Peyer's patch (tissue), 4 donors: ENCODE measurements around the gene ATL2. TPM values are rescaled to one million over a fixed set of nuclear protein-coding genes. Genes with fewer than 3 reads are reported as not detected.
"Not testable (repeated sequence)": the region's sequence is repeated elsewhere in the genome, so short reads cannot be mapped to it uniquely, and the experiment has no call there.

ENCODE experiments used
- DNase-seq, 3 donors: peaks; one replicate each; pipeline ENCODE4 v3.0.0-alpha.2; 2017 to 2019
- H3K27ac ChIP-seq, 4 donors: fragments of 200-600 bp; sonication (generic); one replicate each; pipeline ENCODE4 v1.5.1; 2016 to 2019
- H3K27me3 ChIP-seq, 2 donors: fragments of 200-600 bp; sonication (generic); one replicate each; pipeline ENCODE4 v1.5.1; 2019
- H3K36me3 ChIP-seq, 3 donors: fragments of 200-600 bp; sonication (generic); one replicate each; pipeline ENCODE4 v1.5.1; 2016 to 2019
- H3K4me1 ChIP-seq, 4 donors: fragments of 200-600 bp; sonication (generic); one replicate each; pipeline ENCODE4 v1.5.1; 2016 to 2019
- H3K4me3 ChIP-seq, 4 donors: fragments of 200-600 bp; sonication (generic); 1 replicate in 3 of 4; 2 replicates in 1 of 4; pipeline ENCODE4 v1.5.1; 2016 to 2019; ENCODE audit warnings: mild to moderate bottlenecking in 1 of 4
- H3K9me3 ChIP-seq, 4 donors: fragments of 200-600 bp; sonication (generic); one replicate each; pipeline ENCODE4 v1.5.1; 2016 to 2019; ENCODE audit warnings: mild to moderate bottlenecking in 1 of 4
- CTCF ChIP-seq, 6 experiments: fragments of 450-650 bp in 4 of 6; fragments of 200-600 bp in 2 of 6; sonication (generic) in 1 of 6; IDR thresholded peaks; one replicate each; pipeline ENCODE4 v1.5.1; 2017 to 2019; ENCODE audit warnings: antibody characterized with exemption in 6 of 6, mild to moderate bottlenecking in 3 of 6, moderate library complexity in 1 of 6
- POLR2A ChIP-seq, 2 donors: fragments of 450-650 bp; IDR thresholded peaks; one replicate each; pipeline ENCODE4 v1.5.1; 2017; ENCODE audit warnings: antibody characterized with exemption in 2 of 2, mild to moderate bottlenecking in 2 of 2, moderate library complexity in 2 of 2
- total RNA-seq, 4 donors: library from RNA; depleted of rRNA; stranded (reverse); fragments of >200 nt; gene quantifications; one replicate each; pipeline ENCODE4 v1.1.0, GENCODE V29; 2016

The ATL2 gene
- total RNA-seq, 4 donors from 2014 or later: 87.9 to 170 (median 132) TPM

GRCh38 chr2:38386377-38386776 is 9.3 kb upstream of the ATL2 start:
- H3K4me3 ChIP-seq: no peak overlapping the region
- no peak for DNase-seq
- no peaks in the 10 kb centered on the region for H3K9me3 ChIP-seq
- H3K4me1 ChIP-seq: no peaks in the 10 kb centered on the region
- H3K27ac ChIP-seq: no peak overlapping the region
- TF ChIP-seq POLR2A (IDR thresholded peaks at IDR 0.05) (no peak), CTCF (IDR thresholded peaks at IDR 0.05) (no peak)
- no peaks in the 10 kb centered on the region for H3K27me3 ChIP-seq
- H3K36me3 ChIP-seq: no peaks in the 10 kb centered on the region

GRCh38 chr2:38384338-38384737 is 7.3 kb upstream of the ATL2 start:
- no peak overlapping the region for H3K27ac ChIP-seq
- H3K27me3 ChIP-seq: no peaks in the 10 kb centered on the region
- no peak for DNase-seq
- TF ChIP-seq CTCF (IDR thresholded peaks at IDR 0.05) (no peak), POLR2A (IDR thresholded peaks at IDR 0.05) (no peak)
- no peaks in the 10 kb centered on the region for H3K9me3 ChIP-seq
- no peak overlapping the region for H3K4me3 ChIP-seq
- no peaks in the 10 kb centered on the region for H3K36me3 ChIP-seq
- H3K4me1 ChIP-seq: peaks cover 0 to 5% (median 0%) of the 10 kb centered on the region in 4 donors

DNA sequence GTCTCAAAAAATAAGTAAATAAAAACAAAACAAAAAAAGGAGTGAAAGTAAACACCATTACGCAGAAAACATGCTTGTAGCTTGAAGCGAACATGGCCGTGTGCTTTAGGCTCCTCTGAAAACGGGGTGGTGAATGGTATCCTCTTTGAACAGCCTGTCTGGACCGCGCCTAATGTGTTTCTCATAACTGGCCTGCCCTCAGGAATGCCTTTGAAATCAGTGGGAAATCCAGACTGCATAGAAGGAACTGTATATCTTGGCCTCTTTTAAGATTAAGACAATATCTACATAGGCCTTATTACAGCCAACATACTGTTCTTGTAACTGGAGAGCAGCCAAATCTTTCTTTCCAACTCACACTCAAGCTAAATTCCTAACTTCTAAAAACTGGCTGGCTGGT is 6.7 kb upstream of the ATL2 start:
- DNase-seq, H3K4me3 ChIP-seq, H3K36me3 ChIP-seq, H3K4me1 ChIP-seq, H3K9me3 ChIP-seq, H3K27ac ChIP-seq, H3K27me3 ChIP-seq: not testable (repeated sequence)

GRCh38 chr2:38381381-38382143 is 4.5 kb upstream of the ATL2 start:
- Histone ChIP-seq H3K27me3 (no peaks in the 10 kb centered on the region), H3K27ac (no peak overlapping the region), H3K4me3 (no peak overlapping the region), H3K4me1 (peaks cover 0 to 5% (median 0%) of the 10 kb centered on the region in 4 donors), H3K36me3 (no peaks in the 10 kb centered on the region), H3K9me3 (no peaks in the 10 kb centered on the region)
- no peak for TF ChIP-seq POLR2A (IDR thresholded peaks at IDR 0.05)
- TF ChIP-seq CTCF (IDR thresholded peaks at IDR 0.05): no peak
- no peak for DNase-seq

DNA sequence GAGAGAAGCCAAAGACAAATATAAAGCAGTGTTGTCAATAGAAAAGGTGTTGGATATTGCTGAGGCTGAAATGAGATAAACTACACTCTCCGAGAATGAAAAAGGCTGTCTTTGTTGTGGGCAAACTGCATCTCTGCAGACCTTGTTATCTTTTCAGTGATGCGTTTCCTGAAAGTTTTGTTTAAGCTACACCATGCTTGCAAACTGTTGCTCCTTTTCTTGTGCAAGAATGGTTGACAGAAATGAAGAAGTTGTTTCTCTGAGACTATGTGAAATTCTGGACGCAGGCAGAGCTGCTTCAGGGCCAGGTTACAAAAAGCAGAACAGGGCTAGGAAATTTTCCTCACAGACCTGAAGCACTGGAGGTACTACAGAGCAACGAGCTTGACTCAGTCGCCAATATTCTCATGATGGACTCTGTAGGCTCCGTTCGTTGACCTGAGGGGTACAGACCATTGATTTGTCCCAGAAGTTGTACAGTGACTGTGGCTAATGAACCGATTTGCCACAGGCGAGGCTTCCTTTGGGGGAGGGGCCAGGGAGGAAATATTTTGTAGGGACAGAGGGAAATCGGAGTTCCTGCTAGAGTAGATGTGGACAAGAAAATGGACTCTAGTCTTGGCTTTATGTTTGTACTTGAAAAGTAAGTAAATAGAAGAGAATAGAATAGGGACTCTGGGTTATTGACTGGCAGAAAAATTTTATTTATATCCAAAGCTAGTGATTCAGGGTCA is 3.5 kb upstream of the ATL2 start:
- Histone ChIP-seq H3K36me3 (no peaks in the 10 kb centered on the region), H3K27me3 (no peaks in the 10 kb centered on the region), H3K9me3 (no peaks in the 10 kb centered on the region), H3K27ac (no peak overlapping the region), H3K4me3 (no peak overlapping the region), H3K4me1 (peaks cover 0 to 6% (median under 1%) of the 10 kb centered on the region in 4 donors)
- TF ChIP-seq CTCF (IDR thresholded peaks at IDR 0.05) (no peak), POLR2A (IDR thresholded peaks at IDR 0.05) (no peak)
- DNase-seq: no peak
